Nucleus accumbens (tissue), 56 donors: ENCODE measurements around the gene JDP2.

Source experiments
- DNase-seq, 56 donors: peaks; one replicate each; lab custom pipeline; 2025; lab: John Stamatoyannopoulos, UW

Gene JDP2

DNA sequence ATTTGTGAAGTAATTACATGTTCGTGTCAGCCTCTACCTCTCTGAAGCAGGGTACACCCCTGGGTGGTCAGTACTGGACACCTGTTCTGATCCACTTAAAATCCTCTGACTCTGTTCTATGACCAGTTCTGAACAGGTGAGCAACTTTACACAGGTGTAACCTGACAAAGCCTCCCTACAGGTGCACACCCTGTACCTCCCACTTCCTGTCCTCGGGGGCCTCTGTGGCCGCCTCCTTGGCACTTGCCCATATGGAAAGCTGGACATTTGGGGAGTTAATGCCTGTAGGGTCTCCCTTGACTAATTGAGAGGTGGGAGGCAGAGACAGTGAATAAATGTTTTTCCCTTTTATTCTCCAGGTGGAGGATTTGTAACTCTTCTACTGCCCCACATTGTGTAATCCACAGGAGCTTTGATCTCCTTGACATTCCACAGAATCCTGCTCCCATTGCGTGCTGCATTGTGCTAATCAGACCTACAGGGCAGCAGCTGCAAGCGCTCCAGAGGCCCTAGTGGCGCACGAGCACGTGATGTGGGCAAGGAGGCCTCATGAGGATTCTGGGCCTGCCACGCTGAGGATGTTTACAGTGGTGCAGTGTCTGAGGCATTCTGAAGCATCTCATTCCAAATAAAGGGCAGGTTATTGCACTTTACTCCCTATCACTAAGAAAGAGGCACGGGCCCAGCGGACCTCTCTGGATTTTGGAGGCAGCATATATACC, 48.6 kb downstream of the JDP2 start:
- DNase-seq = peak in 8 of 56 donors; percentile 9 to 56 (median 20)

DNA sequence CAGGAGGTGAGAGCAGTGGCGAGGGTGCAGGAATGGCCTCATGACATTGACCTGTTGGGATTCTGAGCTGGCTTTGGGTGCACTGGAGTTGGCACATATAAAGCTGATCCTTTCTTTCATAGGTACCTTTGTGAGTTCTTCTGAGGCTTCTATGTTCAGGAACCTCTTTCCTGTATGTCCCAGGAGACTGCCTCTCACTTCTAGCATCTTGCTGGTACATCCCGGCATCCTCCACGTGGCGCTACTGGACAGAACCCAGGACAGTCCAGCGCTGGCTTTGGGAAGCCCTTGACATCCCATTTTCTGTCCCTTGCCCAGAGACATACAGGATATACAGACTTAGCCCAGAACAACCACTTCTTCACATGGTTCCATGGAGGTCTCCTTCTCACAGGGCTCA, 50.1 kb downstream of the JDP2 start:
- no peak for DNase-seq

DNA sequence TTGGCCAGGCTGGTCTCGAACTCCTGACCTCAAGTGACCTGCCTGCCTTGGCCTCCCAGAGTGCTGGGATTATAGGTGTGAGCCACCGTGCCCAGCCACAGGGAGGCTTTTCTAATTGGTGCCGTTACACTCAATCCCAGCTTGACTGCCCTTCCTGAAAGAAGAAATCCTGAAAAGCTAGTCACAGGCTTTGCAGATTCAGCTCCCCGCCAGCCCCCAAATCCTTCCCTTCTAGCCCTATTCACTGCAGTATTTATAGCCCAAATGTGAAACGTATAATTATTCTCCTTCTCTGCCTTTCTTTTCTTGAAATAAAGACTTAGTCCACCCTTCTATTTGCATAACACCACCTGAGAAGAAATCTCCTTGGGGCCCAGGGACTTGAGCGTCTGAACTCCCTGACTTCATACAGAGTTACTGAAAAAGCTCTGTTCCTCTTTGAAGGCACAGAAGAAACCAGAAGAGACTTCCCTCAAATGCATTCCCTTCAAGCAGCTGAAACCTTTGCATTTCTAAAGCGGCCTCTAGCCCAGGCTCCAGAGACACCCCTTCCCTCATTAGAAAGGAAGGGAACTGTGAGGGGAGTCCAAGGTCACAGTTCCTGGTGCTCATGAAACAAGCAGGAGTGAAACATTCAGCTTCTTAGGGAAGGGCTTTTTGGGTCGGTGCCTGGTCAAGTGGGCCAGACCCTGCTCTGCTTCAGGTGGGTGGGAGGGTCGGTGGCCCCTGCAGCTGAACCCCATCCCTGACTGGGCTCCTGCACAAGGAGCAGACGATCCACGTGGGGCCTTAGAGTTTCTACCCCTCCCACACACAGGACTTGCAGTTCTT, 52.2 kb downstream of the JDP2 start:
- DNase-seq = no peak

DNA sequence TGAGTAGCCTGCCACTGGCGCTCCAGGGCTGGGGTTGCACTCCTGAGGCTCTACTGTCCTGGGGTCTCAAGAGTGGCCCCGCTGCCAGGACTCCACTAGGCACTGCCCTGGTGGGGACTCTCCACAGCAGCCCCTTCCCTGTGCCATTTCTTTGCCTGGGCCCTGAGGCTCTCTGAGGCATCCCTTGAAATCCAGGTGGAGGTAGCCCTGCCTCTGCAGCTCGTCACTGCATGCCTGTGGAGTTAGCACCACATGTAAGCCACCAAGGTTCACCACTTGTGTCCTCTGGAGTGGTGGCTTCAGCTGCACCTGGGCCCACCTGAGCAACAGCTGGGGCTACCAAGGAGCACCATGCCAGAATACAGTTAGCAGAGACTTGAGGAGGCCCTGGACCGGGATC, 54.5 kb downstream of the JDP2 start:
- DNase-seq = no peak

DNA sequence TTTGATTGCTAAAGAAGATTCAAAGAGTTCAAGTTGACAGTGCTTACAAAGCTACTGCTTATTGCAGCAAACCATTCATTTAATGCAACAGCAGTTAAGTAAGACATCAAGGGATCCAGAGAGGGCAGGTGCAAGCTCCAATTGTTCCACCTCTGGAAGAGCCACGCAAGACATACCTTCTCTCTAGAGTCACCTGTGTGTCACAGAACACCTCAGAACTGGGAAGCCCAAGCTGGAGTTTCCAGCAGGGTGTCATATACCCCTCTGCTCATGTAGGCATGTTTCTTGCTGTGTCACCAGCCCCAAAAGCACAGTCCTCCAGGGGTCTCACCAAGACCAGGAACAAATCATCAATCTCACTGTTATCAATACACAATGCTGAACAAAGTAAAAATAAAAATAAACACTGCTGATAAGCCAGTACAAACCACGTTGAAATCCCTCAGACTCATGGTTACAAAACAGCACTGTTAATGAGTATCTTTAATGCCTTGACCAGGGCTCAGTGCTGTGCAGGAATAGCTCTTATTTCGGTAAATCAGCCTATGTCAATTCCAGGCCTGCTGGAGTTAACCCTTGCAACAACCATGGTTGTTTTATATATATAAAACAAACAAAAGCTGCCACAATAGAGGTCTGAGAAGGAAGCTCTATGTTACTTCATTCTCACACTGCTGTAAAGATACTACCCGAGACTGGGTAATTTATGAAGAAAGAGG, 57.0 kb downstream of the JDP2 start:
- no peak for DNase-seq

DNA sequence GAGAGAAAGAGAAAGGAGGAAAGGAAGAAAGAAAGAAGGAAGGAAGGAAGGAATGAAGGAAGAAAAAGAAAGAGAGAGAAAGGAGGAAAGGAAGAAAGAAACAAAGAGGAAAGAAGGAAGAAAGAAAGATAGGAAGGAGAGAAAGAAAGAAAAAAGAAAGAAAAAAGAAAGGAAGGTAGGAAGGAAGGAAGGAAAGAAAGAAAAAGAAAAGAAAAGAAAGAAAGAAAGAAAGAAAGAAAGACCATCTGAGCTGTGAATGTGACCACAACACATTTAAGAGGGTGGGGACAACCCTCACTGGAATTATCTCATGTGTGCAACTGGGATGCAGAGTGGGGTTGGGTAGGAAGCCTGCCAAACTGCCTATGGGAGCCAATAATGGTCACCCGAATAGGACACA, 58.5 kb downstream of the JDP2 start:
- DNase-seq = no peak

DNA sequence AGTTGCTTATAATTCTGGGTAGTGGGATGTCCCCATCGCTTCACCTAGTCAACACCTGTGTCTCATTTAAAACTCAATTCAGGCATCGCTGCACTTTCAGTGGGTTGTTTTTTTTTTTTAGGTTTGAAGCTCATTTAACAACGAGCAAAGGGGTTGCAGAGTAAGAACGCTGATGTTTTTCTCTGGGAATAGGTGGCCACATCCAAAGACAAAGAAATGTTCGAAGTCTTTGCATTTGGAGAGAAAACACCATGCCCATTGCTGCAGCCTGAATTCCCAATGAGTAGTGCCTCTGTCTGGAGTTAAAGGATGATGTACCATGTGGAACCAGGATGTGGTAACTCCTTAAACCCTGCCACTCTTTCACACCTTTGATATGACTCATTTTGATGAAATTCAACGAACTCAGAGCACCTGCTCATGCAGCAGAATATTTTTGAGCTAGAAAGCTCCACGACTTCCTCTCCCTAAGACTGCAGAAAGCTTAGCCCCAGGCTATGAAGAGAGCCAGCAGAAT, 59.4 kb downstream of the JDP2 start:
- DNase-seq = no peak

DNA sequence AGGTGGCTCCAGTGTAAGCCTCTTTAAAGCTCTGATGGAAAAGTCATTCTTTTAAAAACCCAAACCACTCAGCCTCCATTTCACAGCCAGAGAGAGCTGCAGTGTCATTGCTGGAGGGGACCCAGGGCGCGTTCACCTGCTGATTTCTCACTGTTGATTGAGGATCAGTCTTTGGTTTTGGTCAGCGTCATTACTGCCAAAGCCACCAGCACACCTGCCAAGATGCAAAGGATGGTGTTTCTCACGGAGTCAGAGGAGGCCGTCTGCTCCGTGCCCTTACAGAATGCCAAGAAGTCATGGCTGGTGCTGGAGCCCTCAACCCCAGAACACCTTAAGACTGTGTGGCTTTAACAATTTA, 61.6 kb downstream of the JDP2 start:
- no peak for DNase-seq

DNA sequence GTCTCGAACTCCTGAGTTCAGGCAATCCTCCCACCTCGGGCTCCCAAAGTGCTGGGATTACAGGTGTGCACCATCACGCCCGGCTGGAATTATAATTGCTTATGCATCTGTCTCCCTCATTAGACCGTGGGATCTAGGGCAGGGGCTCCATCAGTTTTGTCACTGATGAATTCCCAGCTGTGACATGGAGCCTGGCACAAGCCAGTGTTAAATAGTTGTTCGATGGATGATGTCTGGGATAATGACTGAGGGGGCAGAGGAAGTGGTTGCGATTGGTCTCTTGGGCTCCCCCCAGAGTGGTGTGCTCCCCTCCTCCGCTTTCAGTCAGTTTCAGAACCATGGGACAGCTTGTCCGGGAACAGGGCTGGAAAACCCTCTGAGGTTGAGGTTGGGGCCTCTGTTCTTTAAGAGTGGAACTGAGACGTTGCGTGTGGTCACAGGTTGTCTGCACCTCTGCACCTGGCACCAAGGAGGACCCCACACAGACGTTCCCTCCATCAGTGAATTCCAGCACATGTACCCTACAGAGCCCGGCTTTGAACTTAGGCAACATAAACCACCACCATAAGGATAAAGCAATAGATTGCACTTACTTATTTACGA, 63.7 kb downstream of the JDP2 start:
- no peak for DNase-seq

DNA sequence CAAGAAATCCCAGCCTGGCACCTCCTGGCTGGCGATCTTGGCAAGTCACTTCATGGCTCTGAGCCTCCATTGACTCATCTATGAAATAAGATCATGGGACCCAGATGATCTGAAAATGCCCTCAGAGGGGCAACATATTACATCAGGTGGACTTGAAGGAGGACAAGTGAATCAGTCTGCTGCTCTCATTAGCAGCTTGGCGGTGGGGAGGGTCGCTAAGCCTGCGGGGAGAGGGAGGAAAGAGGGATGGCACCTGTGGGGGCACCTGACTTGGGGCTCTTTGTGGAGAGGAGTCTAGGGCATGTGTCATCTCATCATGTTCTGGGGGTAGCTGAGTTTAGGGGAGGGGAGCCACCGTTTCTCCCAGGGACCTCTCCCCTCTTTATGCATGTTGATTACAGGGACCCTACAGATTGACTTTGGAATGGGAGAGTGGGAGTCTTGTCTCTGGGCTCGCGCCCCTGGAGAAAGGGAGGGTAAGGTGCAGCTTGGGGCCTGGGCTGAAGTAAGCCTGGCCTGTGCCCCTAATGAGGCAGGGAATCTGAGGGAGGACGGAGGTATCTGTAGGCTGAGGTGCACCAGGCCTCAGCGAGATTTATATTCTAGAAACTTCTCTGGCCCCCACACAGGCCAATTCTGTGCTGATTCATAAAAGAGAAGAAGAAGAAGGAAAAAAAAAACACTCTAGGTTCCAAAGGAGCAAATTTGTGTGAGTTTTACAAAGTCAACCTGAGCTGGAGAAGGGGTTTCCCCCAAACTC, 65.2 kb downstream of the JDP2 start:
- no peak for DNase-seq

DNA sequence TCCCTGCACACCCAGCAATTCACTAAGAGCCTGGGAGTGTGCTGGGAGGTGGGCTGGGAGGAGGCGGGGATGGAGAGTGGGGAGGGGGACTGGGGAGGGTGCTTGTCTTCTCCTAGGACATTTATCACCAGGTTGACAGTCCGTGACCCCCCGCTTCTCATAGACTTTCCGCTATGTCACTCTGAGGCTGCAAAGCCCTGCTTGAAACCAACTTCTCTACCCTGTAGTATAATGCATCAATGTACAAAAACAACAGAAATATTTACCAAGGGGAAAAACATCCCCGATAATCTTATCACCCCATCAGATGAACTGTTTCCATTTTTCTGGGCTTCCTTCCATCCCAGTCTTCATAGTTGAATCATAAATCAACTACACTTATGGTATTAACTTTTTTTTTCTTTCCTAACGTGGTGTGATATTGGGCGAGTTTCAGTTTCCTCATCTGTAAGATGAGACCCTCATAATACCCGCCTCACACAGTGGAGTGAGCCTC, 65.8 kb downstream of the JDP2 start:
- DNase-seq = no peak

DNA sequence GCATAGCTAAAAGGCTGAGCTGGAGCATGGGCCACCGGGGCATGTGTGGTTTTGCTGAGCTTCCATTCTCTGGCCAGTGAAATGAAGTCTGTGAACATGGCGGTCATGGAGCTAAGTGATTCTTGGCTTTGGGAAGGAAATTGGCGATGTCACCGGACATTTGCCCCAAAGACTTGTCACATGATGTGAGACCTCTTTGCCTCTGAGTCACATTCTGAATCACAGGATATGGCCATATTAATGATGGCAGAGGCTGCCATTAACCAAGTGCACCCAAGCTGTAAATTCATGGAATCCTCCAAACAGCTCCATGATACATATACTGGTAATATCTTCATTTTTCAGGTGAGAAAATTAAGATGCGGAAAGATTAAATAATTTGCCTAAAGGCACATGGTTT, 67.1 kb downstream of the JDP2 start:
- no peak for DNase-seq

DNA sequence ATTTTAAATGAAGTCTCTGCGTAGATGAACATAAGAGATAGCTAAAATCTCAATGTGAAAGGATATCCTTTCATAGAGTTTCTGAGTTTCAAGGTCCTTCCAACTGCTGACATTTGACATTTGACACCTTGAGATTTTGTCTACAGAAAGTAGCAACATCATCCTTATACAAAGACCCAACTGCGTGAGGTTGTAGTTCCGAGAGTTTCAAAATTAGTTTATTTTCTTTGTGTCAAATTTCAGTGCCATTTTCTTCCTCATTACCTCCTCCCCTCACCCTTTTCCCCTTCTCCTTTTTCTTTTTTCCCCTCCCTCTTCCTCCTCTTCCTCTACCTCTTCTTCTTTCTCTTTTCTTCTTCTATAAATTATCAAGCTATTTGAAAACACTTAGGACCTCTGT, 67.6 kb downstream of the JDP2 start:
- no peak for DNase-seq

DNA sequence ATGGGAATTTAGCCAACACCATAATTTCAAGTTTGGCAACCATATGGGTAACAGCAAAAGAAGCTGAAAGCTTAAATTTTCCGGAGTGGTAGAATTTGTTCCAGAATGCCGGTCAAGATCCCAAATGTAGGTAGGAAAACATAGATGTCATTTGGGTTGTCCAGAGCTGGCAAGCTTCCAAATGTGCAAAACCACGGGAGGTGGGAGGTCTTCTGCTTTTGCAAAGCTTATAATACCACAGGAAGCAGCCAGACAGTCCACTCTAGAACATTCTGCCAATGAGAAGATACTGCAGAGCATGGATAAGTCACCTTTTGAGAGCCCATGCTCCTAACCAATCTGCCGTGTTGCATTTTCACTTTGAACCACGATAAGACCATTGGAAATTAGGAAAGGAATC, 68.1 kb downstream of the JDP2 start:
- DNase-seq = no peak

DNA sequence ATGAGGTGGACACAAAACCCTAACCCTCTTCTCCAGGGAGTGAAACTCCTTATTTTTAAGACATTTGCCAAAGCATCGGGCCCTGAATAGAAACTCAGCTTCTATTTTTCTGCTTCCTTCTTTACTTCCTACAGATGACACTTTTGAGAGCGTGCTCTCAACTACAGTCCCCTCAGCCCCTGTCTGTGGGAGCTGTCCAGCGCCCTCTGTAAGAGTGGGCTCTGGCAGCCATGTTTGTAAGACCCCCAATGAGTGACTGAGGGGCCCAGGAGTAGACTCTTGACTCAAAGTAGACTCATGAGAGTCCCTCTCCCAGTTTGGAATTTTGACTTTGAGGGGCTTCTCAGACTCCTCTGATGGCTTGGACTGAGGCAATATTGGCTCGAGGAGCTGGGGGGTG, 68.9 kb downstream of the JDP2 start:
- no peak for DNase-seq

DNA sequence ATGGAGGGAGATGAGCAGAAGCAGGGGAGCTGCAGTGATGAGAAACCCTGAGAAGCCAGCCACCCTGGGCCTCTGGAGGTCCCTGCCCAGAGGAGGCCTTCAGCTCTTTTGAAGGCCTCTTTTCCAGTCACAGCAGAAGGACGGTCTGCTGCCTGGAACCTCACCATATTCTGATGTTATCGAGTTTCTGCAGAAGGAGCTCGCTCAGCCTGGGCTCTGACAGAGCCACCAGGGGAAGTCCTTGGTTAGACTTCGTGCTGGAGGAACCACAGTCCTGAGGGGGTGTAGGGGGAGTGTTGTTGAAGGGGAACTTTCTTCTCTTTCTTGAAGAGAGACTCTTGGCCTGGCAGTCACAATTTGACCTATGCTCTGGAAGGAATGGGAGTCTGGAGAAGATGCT, 69.4 kb downstream of the JDP2 start:
- peak in 1 of 56 donors; percentile 5 for DNase-seq

DNA sequence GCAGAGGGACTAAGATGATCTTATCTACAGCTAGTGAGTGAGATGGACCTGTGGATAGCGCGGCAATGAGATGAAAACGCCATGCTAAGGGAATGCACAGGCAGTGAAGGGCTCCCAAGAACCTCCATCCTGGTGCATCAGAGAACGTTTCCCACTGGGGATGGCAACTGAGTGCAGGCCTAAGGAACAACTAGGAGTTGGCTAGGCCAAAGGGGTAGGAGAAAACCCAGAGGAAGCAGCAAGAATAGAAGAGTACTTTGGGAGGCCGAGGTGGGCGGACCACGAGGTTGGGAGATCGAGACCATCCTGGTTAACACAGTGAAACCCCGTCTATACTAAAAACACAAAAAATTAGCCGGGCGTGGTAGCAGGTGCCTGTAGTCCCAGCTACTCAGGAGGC, 69.9 kb downstream of the JDP2 start:
- no peak for DNase-seq

DNA sequence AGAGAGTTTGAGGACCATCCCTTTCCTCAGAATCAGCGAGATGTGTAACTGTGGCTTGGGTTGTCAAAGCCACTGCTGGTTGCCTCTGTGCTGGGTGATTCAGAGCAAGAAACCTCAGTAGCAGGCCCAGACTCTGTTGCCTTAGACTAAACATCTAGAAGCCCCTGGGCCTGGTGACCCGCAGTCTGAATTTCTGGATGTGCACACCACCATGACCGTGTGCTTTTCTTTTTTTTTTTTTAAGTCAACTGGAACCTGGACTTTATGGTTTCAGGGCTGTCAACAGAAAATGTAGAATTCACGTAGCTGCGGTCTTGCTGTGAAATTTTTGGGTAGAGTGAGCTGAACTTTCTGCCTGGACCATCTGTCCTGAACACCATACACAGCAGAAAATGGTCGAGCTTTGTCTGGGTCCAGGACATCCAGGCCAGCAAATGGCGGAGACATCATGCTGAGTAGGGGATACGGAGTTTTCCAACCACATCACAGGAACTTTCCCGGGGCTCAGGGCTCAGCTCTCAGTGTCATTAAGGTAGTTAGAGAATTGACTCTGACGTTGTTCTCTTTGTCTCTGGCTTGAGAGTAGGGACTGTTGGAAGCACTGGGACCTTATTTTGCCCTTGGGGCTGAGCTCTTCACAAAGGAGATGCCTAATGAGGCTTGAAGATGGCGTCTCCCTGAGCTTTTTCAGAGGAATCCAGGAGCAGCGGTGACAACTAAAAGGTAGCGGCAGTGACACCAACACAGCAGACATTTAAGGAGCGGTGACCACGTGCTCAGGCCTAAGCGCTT, 71.5 kb downstream of the JDP2 start:
- no peak for DNase-seq

DNA sequence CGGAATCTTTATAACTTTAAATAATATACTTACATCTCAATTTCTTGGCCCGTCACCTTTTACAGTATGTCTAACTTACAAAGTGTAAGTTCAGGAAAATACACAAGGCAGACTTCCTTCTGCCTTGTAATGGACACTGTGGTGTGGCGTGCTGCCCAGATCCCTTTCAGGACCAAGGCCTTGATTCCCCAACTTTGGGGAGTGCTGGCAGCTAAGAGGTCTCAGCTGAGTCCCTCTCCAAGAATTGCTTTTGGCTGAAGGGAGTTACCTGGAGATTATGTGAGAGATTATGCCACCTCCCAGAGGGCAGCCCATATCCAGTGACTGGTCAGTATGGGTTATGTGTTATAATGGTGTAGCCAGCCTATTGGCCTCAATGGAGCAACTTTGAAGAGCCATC, 73.3 kb downstream of the JDP2 start:
- DNase-seq = no peak
